Transverse colon (tissue), 4 donors: Measurements from ENCODE around the gene PHF21B. TPM values are rescaled to one million over a fixed set of nuclear protein-coding genes. Genes with fewer than 3 reads are reported as not detected.
"Not testable (repeated sequence)": the region's sequence is repeated elsewhere in the genome, so short reads cannot be mapped to it uniquely, and the experiment has no call there.

Experiments used
- DNase-seq: peaks from one replicate; pipeline ENCODE4 v3.0.0-alpha.2; 2019
- H3K27ac ChIP-seq, 4 donors: fragments of 200-600 bp; sonication (generic); 2 replicates each; pipeline ENCODE4 v1.5.1; 2016 to 2018; ENCODE audit warnings: inconsistent platforms in 4 of 4
- H3K27me3 ChIP-seq: fragments of 200-600 bp; sonication (generic); 2 replicates; pipeline ENCODE4 v1.5.1; 2017; ENCODE audit warnings: inconsistent platforms
- H3K36me3 ChIP-seq, 4 donors: fragments of 200-600 bp; sonication (generic); 2 replicates each; pipeline ENCODE4 v1.5.1; 2017 to 2019; ENCODE audit warnings: inconsistent platforms in 4 of 4
- H3K4me1 ChIP-seq, 4 donors: fragments of 200-600 bp; sonication (generic); 2 replicates each; pipeline ENCODE4 v1.5.1; 2017 to 2020; ENCODE audit warnings: inconsistent platforms in 4 of 4
- H3K4me3 ChIP-seq, 4 donors: fragments of 200-600 bp; sonication (generic); 1 replicate in 1 of 4; 2 replicates in 3 of 4; pipeline versions ENCODE4 v1.5.1 to v1.6.1; 2017 to 2019; ENCODE audit warnings: inconsistent platforms in 4 of 4
- H3K9me3 ChIP-seq, 2 donors: fragments of 200-600 bp; sonication (generic); 2 replicates each; pipeline ENCODE4 v1.5.1; 2017 to 2019; ENCODE audit warnings: inconsistent platforms in 2 of 2
- EP300 ChIP-seq: sonication (generic); formaldehyde crosslinking; IDR thresholded peaks from one replicate; pipeline ENCODE4 v1.6.1; 2017; ENCODE audit warnings: antibody characterized with exemption, low read depth
- POLR2A ChIP-seq: fragments of 450-650 bp; IDR thresholded peaks from one replicate; pipeline ENCODE4 v1.6.1; 2016; ENCODE audit warnings: antibody characterized with exemption, mild to moderate bottlenecking, moderate library complexity
- POLR2AphosphoS5 ChIP-seq, 3 donors: sonication (generic); formaldehyde crosslinking; IDR thresholded peaks; one replicate each; pipeline ENCODE4 v1.6.1; 2016; ENCODE audit warnings: antibody characterized with exemption in 3 of 3
- WGBS, 2 donors: methylation state at CpG; one replicate each; pipeline ENCODE4 v1.1.5; 2018; ENCODE audit warnings: low coverage in 1 of 2; 5-methylcytosine and 5-hydroxymethylcytosine counted together
- in situ Hi-C, 4 donors: fragments of 200-750 bp; cut with MboI; loops; one replicate each; pipeline versions ENCODE4 v1.15.0 to v1.15.1; 2017; ENCODE audit warnings: low sequenced_read_pairs in 3 of 4, low pct_ligation_motif_present in 1 of 4, low pct_unique_long_range_greater_than_20kb in 1 of 4
- intact Hi-C: fragments of 100-400 bp; cut with DNase I; formaldehyde crosslinking; loops from one replicate; pipeline ENCODE4 v1.15.1; 2023; ENCODE audit warnings: low total_unique reads
- total RNA-seq, 4 donors: library from RNA; depleted of rRNA; stranded (reverse); fragments of >200 nt; gene quantifications; one replicate each; pipeline ENCODE4 v1.1.0, GENCODE V29; 2016
- TF ChIP-seq, protein P1 (sequence below), 5 experiments: fragments of 200-600 bp in 3 of 5; fragments of 450-650 bp in 2 of 5; sonication (generic) in 3 of 5; IDR thresholded peaks; 1 replicate in 2 of 5; 2 replicates in 3 of 5; pipeline ENCODE4 v1.5.1; 2016 to 2017; ENCODE audit warnings: antibody characterized with exemption in 5 of 5, inconsistent platforms in 3 of 5, mild to moderate bottlenecking in 2 of 5, moderate library complexity in 1 of 5

The PHF21B gene
- total RNA-seq, 4 donors from 2014 or later, result not detected

DNA sequence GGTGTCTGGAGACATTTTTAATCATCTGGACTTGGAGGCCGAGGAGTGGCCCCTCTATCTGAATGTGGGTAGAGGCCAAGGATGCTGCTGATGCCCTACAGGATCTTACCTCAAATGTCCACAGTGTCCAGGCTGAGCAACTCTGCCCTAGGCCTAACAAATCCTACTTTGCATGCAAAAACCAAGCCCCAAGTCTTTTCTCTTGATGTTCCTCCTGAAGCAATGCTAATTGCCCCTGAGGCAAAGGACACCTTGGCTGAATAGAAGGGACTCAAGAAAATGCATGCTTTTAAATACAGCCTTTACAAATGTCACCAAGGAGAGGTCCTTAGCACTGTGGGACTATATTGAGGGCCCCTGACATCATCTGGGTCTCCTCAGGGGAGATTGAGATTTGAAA, 43.8 kb upstream of the PHF21B start:
- peaks cover 9% of the 10 kb centered on the region for H3K27me3 ChIP-seq
- H3K4me1 ChIP-seq, result no peaks in the 10 kb centered on the region
- no peak for DNase-seq
- intact Hi-C loops (no loop called here), in situ Hi-C loops (no loop called here)
- H3K36me3 ChIP-seq, result no peaks in the 10 kb centered on the region
- 67% methylated on average over 1 of the region's 1 CpG; no CpG with 5 or more reads in 1 of the 2 donors for WGBS, 2 donors
- H3K27ac ChIP-seq, result no peak overlapping the region
- H3K9me3 ChIP-seq, result no peaks in the 10 kb centered on the region
- no peak overlapping the region for H3K4me3 ChIP-seq
- TF ChIP-seq, protein P1, sequence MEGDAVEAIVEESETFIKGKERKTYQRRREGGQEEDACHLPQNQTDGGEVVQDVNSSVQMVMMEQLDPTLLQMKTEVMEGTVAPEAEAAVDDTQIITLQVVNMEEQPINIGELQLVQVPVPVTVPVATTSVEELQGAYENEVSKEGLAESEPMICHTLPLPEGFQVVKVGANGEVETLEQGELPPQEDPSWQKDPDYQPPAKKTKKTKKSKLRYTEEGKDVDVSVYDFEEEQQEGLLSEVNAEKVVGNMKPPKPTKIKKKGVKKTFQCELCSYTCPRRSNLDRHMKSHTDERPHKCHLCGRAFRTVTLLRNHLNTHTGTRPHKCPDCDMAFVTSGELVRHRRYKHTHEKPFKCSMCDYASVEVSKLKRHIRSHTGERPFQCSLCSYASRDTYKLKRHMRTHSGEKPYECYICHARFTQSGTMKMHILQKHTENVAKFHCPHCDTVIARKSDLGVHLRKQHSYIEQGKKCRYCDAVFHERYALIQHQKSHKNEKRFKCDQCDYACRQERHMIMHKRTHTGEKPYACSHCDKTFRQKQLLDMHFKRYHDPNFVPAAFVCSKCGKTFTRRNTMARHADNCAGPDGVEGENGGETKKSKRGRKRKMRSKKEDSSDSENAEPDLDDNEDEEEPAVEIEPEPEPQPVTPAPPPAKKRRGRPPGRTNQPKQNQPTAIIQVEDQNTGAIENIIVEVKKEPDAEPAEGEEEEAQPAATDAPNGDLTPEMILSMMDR (IDR thresholded peaks at IDR 0.05), result no peak
- TF ChIP-seq EP300, result no peak
- TF ChIP-seq POLR2A, result no peak
- TF ChIP-seq POLR2AphosphoS5 (IDR thresholded peaks at IDR 0.05), result no peak

DNA sequence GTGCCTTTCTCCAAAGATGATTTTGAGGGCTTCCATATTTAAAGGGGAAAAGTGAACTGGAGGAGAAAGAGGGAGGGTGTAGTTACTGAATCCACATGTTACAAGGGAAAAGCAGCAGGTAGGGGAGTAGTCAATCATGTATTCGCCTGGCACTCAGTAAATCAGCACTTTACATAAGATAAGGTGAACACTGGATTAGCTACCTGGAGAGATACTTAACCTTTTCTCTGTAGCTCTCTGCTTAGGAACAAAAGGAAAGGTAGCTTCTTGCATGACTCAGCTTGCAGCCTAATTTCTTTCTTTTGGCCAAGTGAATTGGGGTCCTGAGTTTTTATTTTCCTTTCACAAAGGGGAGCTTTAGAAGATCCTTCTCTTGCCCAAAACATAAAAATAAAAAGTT, 43.3 kb upstream of the PHF21B start:
- peaks cover 9% of the 10 kb centered on the region for H3K27me3 ChIP-seq

DNA sequence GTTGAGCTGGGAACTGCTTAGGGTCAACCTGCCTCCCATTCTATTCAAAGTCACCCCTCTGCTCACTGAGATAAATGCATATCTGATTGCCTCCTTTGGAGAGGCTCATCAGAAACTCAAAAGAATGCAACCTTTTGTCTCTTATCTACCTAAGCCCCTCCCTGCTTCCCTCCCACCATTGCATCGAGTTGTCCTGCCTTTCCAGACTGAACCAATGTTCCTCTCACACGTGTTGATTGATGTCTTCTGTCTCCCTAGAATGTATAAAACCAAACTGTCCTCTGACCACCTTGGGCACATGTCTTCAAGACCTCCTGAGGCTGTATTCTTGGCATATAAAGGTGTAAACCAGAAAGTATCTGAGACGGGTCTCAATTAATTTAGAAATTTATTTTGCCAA, 42.9 kb upstream of the PHF21B start:
- H3K27ac ChIP-seq, H3K27me3 ChIP-seq, H3K9me3 ChIP-seq, H3K36me3 ChIP-seq, H3K4me3 ChIP-seq, intact Hi-C loops, DNase-seq, in situ Hi-C loops, H3K4me1 ChIP-seq: not testable (repeated sequence)
- WGBS, 2 donors, result 29 to 48% methylated on average over 3 of the region's 3 CpGs

More for the DNA sequence above, 43.3 kb upstream of the PHF21B start:
- H3K4me1 ChIP-seq, result no peaks in the 10 kb centered on the region
- no peaks in the 10 kb centered on the region for H3K9me3 ChIP-seq
- in situ Hi-C loops, result no loop called here
- no peak overlapping the region for H3K27ac ChIP-seq
- H3K4me3 ChIP-seq, result no peak overlapping the region
- no peak for TF ChIP-seq POLR2AphosphoS5 (IDR thresholded peaks at IDR 0.05)
- no peak for TF ChIP-seq EP300
- TF ChIP-seq, protein P1 (IDR thresholded peaks at IDR 0.05), result no peak
- no peak for TF ChIP-seq POLR2A
- intact Hi-C loops, result no loop called here
- WGBS, 2 donors, result 50 to 62% methylated on average over 1 of the region's 1 CpG
- no peaks in the 10 kb centered on the region for H3K36me3 ChIP-seq
- DNase-seq, result no peak

DNA sequence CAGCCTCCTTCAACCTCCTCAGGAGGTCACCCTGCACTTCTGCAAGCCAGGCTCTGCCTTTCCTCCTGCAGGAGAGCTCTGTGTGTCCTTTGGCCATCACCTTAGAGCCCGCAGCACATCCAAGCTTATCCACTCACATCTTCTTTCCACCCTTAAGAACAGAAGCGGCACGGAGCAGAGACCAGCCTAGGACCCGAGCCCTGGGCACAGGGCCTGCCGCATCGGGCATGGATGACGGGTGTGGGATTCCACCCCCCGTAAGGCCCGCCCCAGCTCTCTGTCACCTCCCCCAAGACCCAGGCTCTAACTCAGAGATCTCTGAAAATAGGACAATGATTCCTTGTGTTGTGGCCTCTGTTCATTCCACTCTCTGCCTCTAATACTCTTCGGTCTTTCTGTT, 42.1 kb upstream of the PHF21B start:
- no peak for TF ChIP-seq EP300
- TF ChIP-seq POLR2A, result no peak
- TF ChIP-seq, protein P1 (IDR thresholded peaks at IDR 0.05), result no peak
- TF ChIP-seq POLR2AphosphoS5 (IDR thresholded peaks at IDR 0.05), result no peak
- H3K27ac ChIP-seq, result no peak overlapping the region
- intact Hi-C loops, result no loop called here
- H3K36me3 ChIP-seq, result no peaks in the 10 kb centered on the region
- H3K4me1 ChIP-seq, result no peaks in the 10 kb centered on the region
- H3K4me3 ChIP-seq, result no peak overlapping the region
- H3K9me3 ChIP-seq, result no peaks in the 10 kb centered on the region
- DNase-seq, result no peak
- WGBS, 2 donors, result 86 to 87% methylated on average over 6 to 10 of the region's 10 CpGs
- in situ Hi-C loops, result no loop called here
- H3K27me3 ChIP-seq, result peaks cover 9% of the 10 kb centered on the region

DNA sequence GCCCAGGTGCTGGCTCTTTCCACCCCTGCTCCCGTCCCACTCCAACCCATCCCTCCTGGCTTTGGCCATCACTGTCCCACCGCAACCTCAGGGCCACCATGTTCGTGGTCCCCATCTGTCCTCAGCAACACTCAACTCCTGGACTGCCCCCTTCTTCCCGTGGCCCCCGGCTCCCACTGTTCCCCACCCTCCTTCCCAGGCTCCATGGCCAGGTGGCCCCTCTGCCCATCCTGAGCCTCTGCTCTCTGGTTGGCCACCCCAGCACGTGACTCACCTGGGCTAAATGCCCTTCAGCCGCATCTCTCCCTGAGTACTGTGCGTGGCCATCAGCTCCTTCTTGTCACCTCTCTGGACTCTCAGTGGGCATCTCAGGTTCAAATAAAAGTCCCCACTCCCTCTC, 41.6 kb upstream of the PHF21B start:
- intact Hi-C loops (no loop called here), in situ Hi-C loops (no loop called here)
- Histone ChIP-seq H3K36me3 (no peaks in the 10 kb centered on the region), H3K4me1 (no peaks in the 10 kb centered on the region), H3K27me3 (peaks cover 13% of the 10 kb centered on the region), H3K27ac (no peak overlapping the region), H3K4me3 (no peak overlapping the region), H3K9me3 (no peaks in the 10 kb centered on the region)
- DNase-seq, result no peak
- TF ChIP-seq, protein P1 (IDR thresholded peaks at IDR 0.05), result no peak
- 77 to 81% methylated on average over 3 to 8 of the region's 8 CpGs for WGBS, 2 donors
